Fibroblast of lung (primary cell): ENCODE measurements around the gene ATXN1. TPM values are rescaled to one million over a fixed set of nuclear protein-coding genes. Genes with fewer than 3 reads are reported as not detected.

Source experiments
- DNase-seq, 2 donors: peaks; one replicate each; pipeline versions ENCODE4 v3.0.0 to v3.0.0-alpha.2; 2010; ENCODE audit warnings: low read depth in 2 of 2
- H2AFZ ChIP-seq: 2 replicates; pipeline ENCODE4 v1.5.1; 2012; ENCODE audit warnings: low read length, control low read depth, inconsistent platforms
- H3K27ac ChIP-seq: 2 replicates; pipeline ENCODE4 v1.5.1; 2011; ENCODE audit warnings: low read length, control low read depth; ENCODE audit not compliant: insufficient read depth
- H3K27me3 ChIP-seq: 2 replicates; pipeline ENCODE4 v1.5.1; 2011; ENCODE audit warnings: mild to moderate bottlenecking, low read length; ENCODE audit not compliant: control insufficient read depth, insufficient read depth
- H3K36me3 ChIP-seq: 2 replicates; pipeline ENCODE4 v1.5.1; 2011; ENCODE audit warnings: low read length; ENCODE audit not compliant: control insufficient read depth, insufficient read depth
- H3K4me1 ChIP-seq: 2 replicates; pipeline ENCODE4 v1.5.1; 2011; ENCODE audit warnings: low read length; ENCODE audit not compliant: control insufficient read depth, insufficient read depth; ENCODE audit errors: extremely low read depth
- H3K4me2 ChIP-seq: 2 replicates; pipeline ENCODE4 v1.5.1; 2011; ENCODE audit warnings: low read length, control low read depth; ENCODE audit not compliant: insufficient read depth; ENCODE audit errors: extremely low read depth
- H3K4me3 ChIP-seq, 4 experiments: fragments of 200-600 bp in 1 of 4; sonication (generic) in 1 of 4; replicated peaks in 1 of 4; 2 replicates each; pipeline ENCODE4 v1.5.1; 2011 to 2016; ENCODE audit warnings: low read length in 4 of 4, low read depth in 3 of 4, mild to moderate bottlenecking in 3 of 4, control low read depth in 2 of 4, inconsistent platforms in 1 of 4, mixed read lengths in 1 of 4; ENCODE audit not compliant: insufficient read depth in 1 of 4; ENCODE audit errors: control extremely low read depth in 1 of 4
- H3K79me2 ChIP-seq: 2 replicates; pipeline ENCODE4 v1.5.1; 2012; ENCODE audit warnings: mild to moderate bottlenecking, low read length, inconsistent platforms; ENCODE audit not compliant: control insufficient read depth, insufficient read depth
- H3K9ac ChIP-seq: 2 replicates; pipeline ENCODE4 v1.5.1; 2011; ENCODE audit warnings: mild to moderate bottlenecking, low read length, control low read depth; ENCODE audit not compliant: insufficient read depth
- H3K9me3 ChIP-seq: 2 replicates; pipeline ENCODE4 v1.5.1; 2012; ENCODE audit warnings: low read depth, low read length; ENCODE audit not compliant: control insufficient read depth, insufficient read depth
- H4K20me1 ChIP-seq: 2 replicates; pipeline ENCODE4 v1.5.1; 2011; ENCODE audit warnings: low read length; ENCODE audit not compliant: control insufficient read depth, insufficient read depth; ENCODE audit errors: extremely low read depth
- EZH2 ChIP-seq: IDR thresholded peaks from 2 replicates; pipeline ENCODE4 v1.5.1; 2012; ENCODE audit warnings: low read length, control low read depth, mild to moderate bottlenecking; ENCODE audit errors: missing control alignments
- polyA plus RNA-seq, 2 donors: library from polyadenylated mRNA; depleted of rRNA in 1 of 2; stranded (reverse) in 1 of 2; unstranded in 1 of 2; fragments of >200 nt; gene quantifications; 2 replicates each; pipeline ENCODE4 v1.2.1, GENCODE V29; 2011 to 2012; ENCODE audit warnings: missing spikeins in 1 of 2
- total RNA-seq: library from RNA; depleted of rRNA; stranded (reverse); fragments of >200 nt; gene quantifications from 2 replicates; pipeline ENCODE4 v1.2.1, GENCODE V29; 2014
- TF ChIP-seq, protein P1 (sequence below), 2 donors: IDR thresholded peaks in 1 of 2; conservative IDR thresholded peaks in 1 of 2; 1 replicate in 1 of 2; 2 replicates in 1 of 2; pipeline ENCODE4 v1.5.1; 2011 to 2012; ENCODE audit warnings: low read length in 2 of 2, control low read depth in 1 of 2, inconsistent platforms in 1 of 2, low read depth in 1 of 2, mild to moderate bottlenecking in 1 of 2

The ATXN1 gene
- total and polyA plus RNA-seq, 2 donors (not counting 1 experiment from before 2014, with no cell fraction given), result 15.8 to 40.5 TPM

DNA sequence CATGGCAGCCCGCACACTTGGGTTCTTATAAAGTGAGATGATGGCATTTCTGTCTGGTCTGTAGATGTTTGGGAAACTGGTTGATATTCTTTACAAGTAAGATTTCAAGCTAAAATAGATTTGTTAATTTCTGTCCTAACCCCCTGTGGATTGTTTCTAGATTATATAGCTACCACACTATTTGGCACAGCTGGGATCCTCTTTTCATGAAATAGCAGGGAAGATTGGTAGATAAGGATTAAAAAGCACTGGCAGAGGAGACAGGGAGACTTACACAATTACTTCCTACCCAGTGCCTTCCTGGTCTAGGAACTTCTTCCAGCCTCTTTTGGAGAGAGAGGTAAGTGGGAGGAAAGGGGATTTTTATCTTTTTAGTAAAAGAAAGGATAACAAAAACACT is 13.2 kb upstream of the ATXN1 start:
- TF ChIP-seq, protein P1, sequence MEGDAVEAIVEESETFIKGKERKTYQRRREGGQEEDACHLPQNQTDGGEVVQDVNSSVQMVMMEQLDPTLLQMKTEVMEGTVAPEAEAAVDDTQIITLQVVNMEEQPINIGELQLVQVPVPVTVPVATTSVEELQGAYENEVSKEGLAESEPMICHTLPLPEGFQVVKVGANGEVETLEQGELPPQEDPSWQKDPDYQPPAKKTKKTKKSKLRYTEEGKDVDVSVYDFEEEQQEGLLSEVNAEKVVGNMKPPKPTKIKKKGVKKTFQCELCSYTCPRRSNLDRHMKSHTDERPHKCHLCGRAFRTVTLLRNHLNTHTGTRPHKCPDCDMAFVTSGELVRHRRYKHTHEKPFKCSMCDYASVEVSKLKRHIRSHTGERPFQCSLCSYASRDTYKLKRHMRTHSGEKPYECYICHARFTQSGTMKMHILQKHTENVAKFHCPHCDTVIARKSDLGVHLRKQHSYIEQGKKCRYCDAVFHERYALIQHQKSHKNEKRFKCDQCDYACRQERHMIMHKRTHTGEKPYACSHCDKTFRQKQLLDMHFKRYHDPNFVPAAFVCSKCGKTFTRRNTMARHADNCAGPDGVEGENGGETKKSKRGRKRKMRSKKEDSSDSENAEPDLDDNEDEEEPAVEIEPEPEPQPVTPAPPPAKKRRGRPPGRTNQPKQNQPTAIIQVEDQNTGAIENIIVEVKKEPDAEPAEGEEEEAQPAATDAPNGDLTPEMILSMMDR (conservative IDR thresholded peaks at IDR 0.05 in 1 of 2, IDR thresholded peaks at IDR 0.05 in 1 of 2; ENCODE audit: low read depth in 1 of 2, low read length in 2 of 2), result no peak
- TF ChIP-seq EZH2, result no peak
- Histone ChIP-seq H3K27ac (no peak overlapping the region), H3K27me3 (no peaks in the 10 kb centered on the region), H2AFZ (no peak overlapping the region), H3K36me3 (no peaks in the 10 kb centered on the region), H3K4me3 (no peak overlapping the region), H3K4me1 (peaks cover 10% of the 10 kb centered on the region), H3K4me2 (no peak overlapping the region), H4K20me1 (no peaks in the 10 kb centered on the region), H3K79me2 (no peaks in the 10 kb centered on the region), H3K9me3 (no peaks in the 10 kb centered on the region), H3K9ac (no peak overlapping the region)
- DNase-seq, result no peak

DNA sequence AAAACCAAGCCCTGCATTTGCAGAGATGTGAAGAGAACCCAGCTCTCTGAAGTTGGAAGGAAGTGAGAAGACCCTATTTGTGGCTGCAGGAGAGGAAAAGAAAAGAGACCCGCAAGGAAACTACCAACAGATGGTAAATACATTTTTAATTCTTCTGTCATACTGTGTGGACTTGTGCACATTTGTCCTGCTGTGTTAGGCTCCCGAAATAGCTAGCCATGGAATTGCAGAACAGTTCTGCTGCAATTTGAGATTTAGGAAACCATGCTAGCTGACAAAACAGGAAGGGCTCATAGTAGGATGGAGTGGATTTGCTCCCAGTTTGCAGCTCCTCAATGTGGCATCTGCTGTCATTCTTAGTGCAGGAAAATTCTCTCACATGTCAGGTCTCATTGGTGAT is 12.1 kb upstream of the ATXN1 start:
- TF ChIP-seq EZH2, result no peak
- TF ChIP-seq, protein P1 (conservative IDR thresholded peaks at IDR 0.05 in 1 of 2, IDR thresholded peaks at IDR 0.05 in 1 of 2; ENCODE audit: low read depth in 1 of 2, low read length in 2 of 2), result no peak
- Histone ChIP-seq H3K4me2 (no peak overlapping the region), H3K79me2 (no peaks in the 10 kb centered on the region), H3K4me3 (no peak overlapping the region), H3K36me3 (no peaks in the 10 kb centered on the region), H3K27me3 (no peaks in the 10 kb centered on the region), H3K9ac (no peak overlapping the region), H3K9me3 (no peaks in the 10 kb centered on the region), H4K20me1 (no peaks in the 10 kb centered on the region), H2AFZ (no peak overlapping the region), H3K27ac (no peak overlapping the region), H3K4me1 (peaks cover 10% of the 10 kb centered on the region)
- no peak for DNase-seq

DNA sequence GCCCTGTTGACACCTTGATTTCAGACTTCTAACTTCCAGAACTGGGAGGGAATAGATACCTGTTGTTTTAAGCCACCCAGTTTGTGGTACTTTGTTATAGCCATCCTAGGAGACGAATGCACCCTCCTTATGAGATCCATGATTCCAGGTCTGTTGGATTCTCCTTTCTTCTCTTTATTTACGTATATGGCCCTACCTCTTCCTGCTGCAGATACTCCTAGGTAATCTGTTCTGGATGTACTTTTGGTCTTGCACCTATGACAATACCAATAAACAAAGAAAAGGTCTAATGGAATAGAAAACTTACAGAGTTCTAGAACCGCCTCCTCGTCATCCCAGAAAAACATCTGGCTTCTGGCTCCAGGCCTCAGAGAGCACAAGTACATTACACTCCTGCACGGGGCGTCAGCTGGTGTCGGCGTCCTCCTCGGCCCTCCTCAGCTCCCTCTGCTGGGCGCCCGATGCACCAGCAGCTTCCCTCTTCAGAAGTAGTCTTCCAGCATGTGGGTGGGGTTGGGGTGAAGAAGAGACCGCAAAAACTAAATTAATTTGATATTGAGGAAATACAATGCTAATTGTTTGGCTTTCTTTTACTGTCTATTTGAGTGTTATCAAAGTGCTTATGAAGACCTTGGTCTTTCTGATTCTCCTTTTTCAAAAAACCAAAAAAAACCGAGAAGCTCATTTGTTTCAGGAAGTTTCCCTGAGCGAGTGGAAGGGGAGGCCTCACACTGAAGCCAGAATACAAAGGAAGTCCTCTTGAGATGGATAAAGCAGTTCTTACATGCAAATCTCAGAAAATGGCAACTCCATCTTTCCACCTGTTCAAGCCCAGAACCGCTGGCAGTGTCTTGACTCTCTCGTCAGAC is 9.7 kb upstream of the ATXN1 start:
- no peak for TF ChIP-seq EZH2
- TF ChIP-seq, protein P1 (conservative IDR thresholded peaks at IDR 0.05 in 1 of 2, IDR thresholded peaks at IDR 0.05 in 1 of 2; ENCODE audit: low read depth in 1 of 2, low read length in 2 of 2), result peak; percentile 80 to 83
- no peak overlapping the region for H3K9ac ChIP-seq

More for the DNA sequence above, 9.7 kb upstream of the ATXN1 start:
- Histone ChIP-seq H3K27me3 (no peaks in the 10 kb centered on the region), H3K9me3 (no peaks in the 10 kb centered on the region), H4K20me1 (no peaks in the 10 kb centered on the region), H3K27ac (peak overlapping the region; percentile 87), H3K4me2 (peak overlapping the region; percentile 74), H3K79me2 (no peaks in the 10 kb centered on the region), H3K36me3 (no peaks in the 10 kb centered on the region), H3K4me1 (peaks cover 22% of the 10 kb centered on the region), H3K4me3 (peak overlapping the region in 1 of 4 experiments; percentile 18), H2AFZ (no peak overlapping the region)
- DNase-seq, result peak; percentile 79 to 83
